ENCODE measurements around the gene ASF1A.
A peak's percentile ranks its signal among the peaks of the same experiment; 100 is the strongest.

Gene ASF1A

DNA sequence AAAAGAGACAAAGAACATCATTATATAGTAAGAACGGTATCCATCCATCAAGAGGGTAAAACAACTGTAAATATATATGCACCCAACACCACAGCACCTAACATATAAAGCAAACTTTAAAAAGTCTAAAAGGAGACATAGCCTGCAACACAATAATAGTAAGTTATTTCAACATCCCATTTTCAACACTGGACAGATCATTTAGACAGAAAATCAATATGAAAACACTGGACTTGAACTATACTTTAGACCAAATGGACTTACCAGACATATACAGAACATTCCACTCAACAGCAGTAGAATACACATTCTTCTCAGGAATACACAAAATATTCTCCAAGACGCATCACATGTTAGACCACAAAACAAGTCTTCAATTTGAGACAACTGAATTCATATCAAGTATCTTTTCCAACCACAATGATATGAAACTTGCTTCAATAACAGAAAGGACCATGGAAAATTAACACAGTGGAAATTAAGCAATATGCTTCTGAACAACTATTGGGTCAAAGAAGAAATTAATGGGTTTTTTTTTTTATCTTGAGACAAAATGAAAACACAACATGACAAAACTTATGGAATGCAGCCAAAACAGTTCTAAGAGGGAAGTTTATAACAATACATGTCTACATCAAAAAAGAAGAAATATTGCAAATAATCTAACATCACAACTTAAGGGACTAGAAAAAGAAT is 23.9 kb upstream of the ASF1A start:
- ChIA-PET POLR2A (no interaction called here), CTCF (interaction anchor here (1.5 kb wide), 1 partner anchor 9 kb away, joined by 3 read pairs; no protein-coding TSS in a partner anchor)
- peak in 1 of 3 donors; percentile 44 for DNase-seq
- no peak overlapping the region for H3K27ac ChIP-seq (ENCODE audit: insufficient read depth in 1 of 2, low read depth in 1 of 2, low read length in 2 of 2, poor library complexity in 1 of 2, severe bottlenecking in 2 of 2)
- peaks cover 0 to 4% (median 1%) of the 10 kb centered on the region in 4 experiments for H3K4me1 ChIP-seq (ENCODE audit: control extremely low read depth in 1 of 4, control insufficient read depth in 4 of 4, insufficient read depth in 4 of 4, low read length in 3 of 4)
- no peak overlapping the region for H3K4me3 ChIP-seq (ENCODE audit: control insufficient read depth in 1 of 7, extremely low read depth in 1 of 7, insufficient read depth in 4 of 7, low read depth in 2 of 7, low read length in 6 of 7)
- WGBS (ENCODE audit: insufficient coverage), result 100% methylated on average over 1 of the region's 2 CpGs
- H3K36me3 ChIP-seq (ENCODE audit: control insufficient read depth in 4 of 4, insufficient read depth in 4 of 4, low read length in 3 of 4), result peaks cover 0 to 3% (median 0%) of the 10 kb centered on the region in 4 experiments
- peaks cover 0 to 24% (median 3%) of the 10 kb centered on the region in 5 experiments for H3K9me3 ChIP-seq (ENCODE audit: control extremely low read depth in 1 of 5, control insufficient read depth in 4 of 5, insufficient read depth in 2 of 5, low read depth in 1 of 5, low read length in 4 of 5)
- H3K27me3 ChIP-seq (replicated peaks in 2 of 5; ENCODE audit: control insufficient read depth in 4 of 5, insufficient read depth in 5 of 5, low read length in 4 of 5), result no peaks in the 10 kb centered on the region

GRCh38 chr6:118871331-118871730 is 22.6 kb upstream of the ASF1A start:
- POLR2A ChIA-PET, result no interaction called here

GRCh38 chr6:118872318-118872717 is 21.6 kb upstream of the ASF1A start:
- POLR2A ChIA-PET, result no interaction called here

More at GRCh38 chr6:118871331-118871730, 22.6 kb upstream of the ASF1A start:
- CTCF ChIA-PET, result no interaction called here
- no peaks in the 10 kb centered on the region for H3K4me1 ChIP-seq (ENCODE audit: control extremely low read depth in 1 of 4, control insufficient read depth in 4 of 4, insufficient read depth in 4 of 4, low read length in 3 of 4)
- no peaks in the 10 kb centered on the region for H3K27me3 ChIP-seq (replicated peaks in 2 of 5; ENCODE audit: control insufficient read depth in 4 of 5, insufficient read depth in 5 of 5, low read length in 4 of 5)
- no peak overlapping the region for H3K27ac ChIP-seq (ENCODE audit: insufficient read depth in 1 of 2, low read depth in 1 of 2, low read length in 2 of 2, poor library complexity in 1 of 2, severe bottlenecking in 2 of 2)
- 96% methylated on average over 4 of the region's 5 CpGs for WGBS (ENCODE audit: insufficient coverage)
- H3K9me3 ChIP-seq (ENCODE audit: control extremely low read depth in 1 of 5, control insufficient read depth in 4 of 5, insufficient read depth in 2 of 5, low read depth in 1 of 5, low read length in 4 of 5), result peaks cover 0 to 20% (median 2%) of the 10 kb centered on the region in 5 experiments
- H3K4me3 ChIP-seq (ENCODE audit: control insufficient read depth in 1 of 7, extremely low read depth in 1 of 7, insufficient read depth in 4 of 7, low read depth in 2 of 7, low read length in 6 of 7), result no peak overlapping the region
- H3K36me3 ChIP-seq (ENCODE audit: control insufficient read depth in 4 of 4, insufficient read depth in 4 of 4, low read length in 3 of 4), result peaks cover 0 to 3% (median 1%) of the 10 kb centered on the region in 4 experiments
- no peak for DNase-seq

DNA sequence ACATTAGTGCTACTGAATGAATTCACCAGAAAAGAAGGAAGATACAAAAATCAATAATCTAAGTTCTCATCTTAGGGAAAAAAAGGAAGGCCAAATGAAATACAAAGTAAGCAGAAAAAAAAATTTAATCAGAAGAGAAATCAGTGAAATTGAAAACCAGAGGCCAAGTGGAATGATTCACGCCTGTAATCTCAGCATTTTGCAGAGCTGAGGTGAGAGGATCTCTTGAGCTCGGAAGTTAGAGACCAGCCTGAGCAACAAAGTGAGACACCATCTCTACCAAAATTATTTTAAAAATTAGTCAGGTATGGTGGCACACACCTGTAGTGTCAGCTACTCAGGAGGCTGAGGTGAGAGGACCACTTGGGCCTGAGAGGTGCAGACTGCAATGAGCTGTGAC is 21.2 kb upstream of the ASF1A start:
- DNase-seq, result no peak
- 100% methylated on average over 1 of the region's 2 CpGs for WGBS (ENCODE audit: insufficient coverage)
- H3K4me3 ChIP-seq (ENCODE audit: control insufficient read depth in 1 of 7, extremely low read depth in 1 of 7, insufficient read depth in 4 of 7, low read depth in 2 of 7, low read length in 6 of 7), result no peak overlapping the region
- H3K9me3 ChIP-seq (ENCODE audit: control extremely low read depth in 1 of 5, control insufficient read depth in 4 of 5, insufficient read depth in 2 of 5, low read depth in 1 of 5, low read length in 4 of 5), result peaks cover 0 to 12% (median 0%) of the 10 kb centered on the region in 5 experiments
- ChIA-PET CTCF (no interaction called here), POLR2A (no interaction called here)
- H3K27me3 ChIP-seq (replicated peaks in 2 of 5; ENCODE audit: control insufficient read depth in 4 of 5, insufficient read depth in 5 of 5, low read length in 4 of 5), result no peaks in the 10 kb centered on the region
- no peaks in the 10 kb centered on the region for H3K4me1 ChIP-seq (ENCODE audit: control extremely low read depth in 1 of 4, control insufficient read depth in 4 of 4, insufficient read depth in 4 of 4, low read length in 3 of 4)
- H3K36me3 ChIP-seq (ENCODE audit: control insufficient read depth in 4 of 4, insufficient read depth in 4 of 4, low read length in 3 of 4), result peaks cover 0 to 3% (median 0%) of the 10 kb centered on the region in 4 experiments
- no peak overlapping the region for H3K27ac ChIP-seq (ENCODE audit: insufficient read depth in 1 of 2, low read depth in 1 of 2, low read length in 2 of 2, poor library complexity in 1 of 2, severe bottlenecking in 2 of 2)

More at GRCh38 chr6:118872318-118872717, 21.6 kb upstream of the ASF1A start:
- H3K27me3 ChIP-seq (replicated peaks in 2 of 5; ENCODE audit: control insufficient read depth in 4 of 5, insufficient read depth in 5 of 5, low read length in 4 of 5), result no peaks in the 10 kb centered on the region
- H3K9me3 ChIP-seq (ENCODE audit: control extremely low read depth in 1 of 5, control insufficient read depth in 4 of 5, insufficient read depth in 2 of 5, low read depth in 1 of 5, low read length in 4 of 5), result peaks cover 0 to 12% (median 0%) of the 10 kb centered on the region in 5 experiments
- H3K36me3 ChIP-seq (ENCODE audit: control insufficient read depth in 4 of 4, insufficient read depth in 4 of 4, low read length in 3 of 4), result peaks cover 0 to 3% (median 0%) of the 10 kb centered on the region in 4 experiments
- no peak overlapping the region for H3K4me3 ChIP-seq (ENCODE audit: control insufficient read depth in 1 of 7, extremely low read depth in 1 of 7, insufficient read depth in 4 of 7, low read depth in 2 of 7, low read length in 6 of 7)
- no peaks in the 10 kb centered on the region for H3K4me1 ChIP-seq (ENCODE audit: control extremely low read depth in 1 of 4, control insufficient read depth in 4 of 4, insufficient read depth in 4 of 4, low read length in 3 of 4)
- no peak overlapping the region for H3K27ac ChIP-seq (ENCODE audit: insufficient read depth in 1 of 2, low read depth in 1 of 2, low read length in 2 of 2, poor library complexity in 1 of 2, severe bottlenecking in 2 of 2)
- DNase-seq, result no peak
- CTCF ChIA-PET, result no interaction called here

GRCh38 chr6:118873239-118873638 is 20.7 kb upstream of the ASF1A start:
- WGBS (ENCODE audit: insufficient coverage), result no CpG with 5 or more reads among the region's 2 CpGs
- POLR2A ChIA-PET, result no interaction called here

GRCh38 chr6:118875672-118876071 is 18.3 kb upstream of the ASF1A start:
- POLR2A ChIA-PET, result no interaction called here

More at GRCh38 chr6:118873239-118873638, 20.7 kb upstream of the ASF1A start:
- H3K27ac ChIP-seq (ENCODE audit: insufficient read depth in 1 of 2, low read depth in 1 of 2, low read length in 2 of 2, poor library complexity in 1 of 2, severe bottlenecking in 2 of 2), result no peak overlapping the region
- no peak overlapping the region for H3K4me3 ChIP-seq (ENCODE audit: control insufficient read depth in 1 of 7, extremely low read depth in 1 of 7, insufficient read depth in 4 of 7, low read depth in 2 of 7, low read length in 6 of 7)
- H3K36me3 ChIP-seq (ENCODE audit: control insufficient read depth in 4 of 4, insufficient read depth in 4 of 4, low read length in 3 of 4), result peaks cover 0 to 3% (median 0%) of the 10 kb centered on the region in 4 experiments
- peaks cover 0 to 12% (median 0%) of the 10 kb centered on the region in 5 experiments for H3K9me3 ChIP-seq (ENCODE audit: control extremely low read depth in 1 of 5, control insufficient read depth in 4 of 5, insufficient read depth in 2 of 5, low read depth in 1 of 5, low read length in 4 of 5)
- DNase-seq, result no peak
- no peaks in the 10 kb centered on the region for H3K27me3 ChIP-seq (replicated peaks in 2 of 5; ENCODE audit: control insufficient read depth in 4 of 5, insufficient read depth in 5 of 5, low read length in 4 of 5)
- CTCF ChIA-PET, result no interaction called here
- H3K4me1 ChIP-seq (ENCODE audit: control extremely low read depth in 1 of 4, control insufficient read depth in 4 of 4, insufficient read depth in 4 of 4, low read length in 3 of 4), result no peaks in the 10 kb centered on the region

GRCh38 chr6:118876198-118876597 is 17.8 kb upstream of the ASF1A start:
- CTCF ChIA-PET, result interaction anchor here (1.3 to 2.3 kb wide), 3 partner anchors 11 to 67 kb away, joined by 3 to 10 read pairs (median 4); partner anchors contain the start of gene ASF1A
- peaks cover 0 to 4% (median 2%) of the 10 kb centered on the region in 4 experiments for H3K4me1 ChIP-seq (ENCODE audit: control extremely low read depth in 1 of 4, control insufficient read depth in 4 of 4, insufficient read depth in 4 of 4, low read length in 3 of 4)
- peaks cover 0 to 2% (median 0%) of the 10 kb centered on the region in 5 experiments for H3K9me3 ChIP-seq (ENCODE audit: control extremely low read depth in 1 of 5, control insufficient read depth in 4 of 5, insufficient read depth in 2 of 5, low read depth in 1 of 5, low read length in 4 of 5)
- POLR2A ChIA-PET, result interaction anchor here (0.5 kb wide), 1 partner anchor 46 kb away, joined by 3 read pairs; no protein-coding TSS in a partner anchor
- H3K36me3 ChIP-seq (ENCODE audit: control insufficient read depth in 4 of 4, insufficient read depth in 4 of 4, low read length in 3 of 4), result peaks cover 0 to 3% (median 0%) of the 10 kb centered on the region in 4 experiments
- no peak overlapping the region for H3K4me3 ChIP-seq (ENCODE audit: control insufficient read depth in 1 of 7, extremely low read depth in 1 of 7, insufficient read depth in 4 of 7, low read depth in 2 of 7, low read length in 6 of 7)
- no peak for DNase-seq
- WGBS (ENCODE audit: insufficient coverage), result 100% methylated on average over 1 of the region's 1 CpG
- H3K27ac ChIP-seq (ENCODE audit: insufficient read depth in 1 of 2, low read depth in 1 of 2, low read length in 2 of 2, poor library complexity in 1 of 2, severe bottlenecking in 2 of 2), result no peak overlapping the region
- no peaks in the 10 kb centered on the region for H3K27me3 ChIP-seq (replicated peaks in 2 of 5; ENCODE audit: control insufficient read depth in 4 of 5, insufficient read depth in 5 of 5, low read length in 4 of 5)

More at GRCh38 chr6:118875672-118876071, 18.3 kb upstream of the ASF1A start:
- peaks cover 0 to 4% (median 2%) of the 10 kb centered on the region in 4 experiments for H3K4me1 ChIP-seq (ENCODE audit: control extremely low read depth in 1 of 4, control insufficient read depth in 4 of 4, insufficient read depth in 4 of 4, low read length in 3 of 4)
- DNase-seq, result no peak
- 100% methylated on average over 1 of the region's 2 CpGs for WGBS (ENCODE audit: insufficient coverage)
- no peak overlapping the region for H3K27ac ChIP-seq (ENCODE audit: insufficient read depth in 1 of 2, low read depth in 1 of 2, low read length in 2 of 2, poor library complexity in 1 of 2, severe bottlenecking in 2 of 2)
- CTCF ChIA-PET, result interaction anchor here (1.5 to 2.3 kb wide), 2 partner anchors 10 to 19 kb away, joined by 4 to 10 read pairs; partner anchors contain the start of gene ASF1A
- peaks cover 0 to 3% (median 0%) of the 10 kb centered on the region in 4 experiments for H3K36me3 ChIP-seq (ENCODE audit: control insufficient read depth in 4 of 4, insufficient read depth in 4 of 4, low read length in 3 of 4)
- no peak overlapping the region for H3K4me3 ChIP-seq (ENCODE audit: control insufficient read depth in 1 of 7, extremely low read depth in 1 of 7, insufficient read depth in 4 of 7, low read depth in 2 of 7, low read length in 6 of 7)
- H3K9me3 ChIP-seq (ENCODE audit: control extremely low read depth in 1 of 5, control insufficient read depth in 4 of 5, insufficient read depth in 2 of 5, low read depth in 1 of 5, low read length in 4 of 5), result peaks cover 0 to 2% (median 0%) of the 10 kb centered on the region in 5 experiments
- no peaks in the 10 kb centered on the region for H3K27me3 ChIP-seq (replicated peaks in 2 of 5; ENCODE audit: control insufficient read depth in 4 of 5, insufficient read depth in 5 of 5, low read length in 4 of 5)
